HG03025 (cell line): ENCODE measurements around the gene HTR4.
"Not testable (repeated sequence)": the region's sequence is repeated elsewhere in the genome, so short reads cannot be mapped to it uniquely, and the experiment has no call there.

Experiments
- ATAC-seq: cut with Tn5 transposase; IDR thresholded peaks from one replicate; pipeline ENCODE4 v1.9.1; 2021; ENCODE audit warnings: mild to moderate bottlenecking, moderate library complexity; ENCODE audit not compliant: unreplicated experiment, low FRiP score

The HTR4 gene, protein sequence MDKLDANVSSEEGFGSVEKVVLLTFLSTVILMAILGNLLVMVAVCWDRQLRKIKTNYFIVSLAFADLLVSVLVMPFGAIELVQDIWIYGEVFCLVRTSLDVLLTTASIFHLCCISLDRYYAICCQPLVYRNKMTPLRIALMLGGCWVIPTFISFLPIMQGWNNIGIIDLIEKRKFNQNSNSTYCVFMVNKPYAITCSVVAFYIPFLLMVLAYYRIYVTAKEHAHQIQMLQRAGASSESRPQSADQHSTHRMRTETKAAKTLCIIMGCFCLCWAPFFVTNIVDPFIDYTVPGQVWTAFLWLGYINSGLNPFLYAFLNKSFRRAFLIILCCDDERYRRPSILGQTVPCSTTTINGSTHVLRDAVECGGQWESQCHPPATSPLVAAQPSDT

GRCh38 chr5:148653836-148654781 is at the start of gene HTR4:
HTR4 (minus strand) TSS chr5:148654527; CDS start chr5:148637014, 17,513 bp downstream.
- ATAC-seq: no peak

GRCh38 chr5:148702019-148702596 is 47.8 kb upstream of the HTR4 start:
- ATAC-seq: no peak

DNA sequence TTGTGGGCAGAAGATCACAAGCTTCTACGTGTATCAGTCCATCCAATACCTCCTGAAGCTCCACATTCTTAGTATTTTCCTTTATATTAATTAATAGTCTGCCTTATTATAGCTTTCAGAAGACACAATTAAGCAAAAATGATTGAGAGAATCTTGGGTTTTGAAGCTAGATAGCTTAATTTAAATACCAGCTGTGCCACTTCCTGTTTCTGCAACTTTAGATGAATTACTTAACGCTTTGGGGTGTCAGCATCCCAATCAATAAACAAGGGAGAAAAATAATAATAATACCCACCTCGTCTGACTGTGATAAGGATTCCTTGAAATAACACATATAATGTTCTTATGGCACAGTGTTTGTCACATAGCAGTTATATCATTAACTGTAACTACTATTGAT is 44.7 kb upstream of the HTR4 start:
- no peak for ATAC-seq

- ATAC-seq: no peak
Observed at GRCh38 chr5:148697809-148698196, 43.5 kb upstream of the HTR4 start.

- ATAC-seq: no peak
Observed at GRCh38 chr5:148697180-148697808, 43.0 kb upstream of the HTR4 start.

- no peak for ATAC-seq
Observed at GRCh38 chr5:148696187-148697036, 42.1 kb upstream of the HTR4 start.

DNA sequence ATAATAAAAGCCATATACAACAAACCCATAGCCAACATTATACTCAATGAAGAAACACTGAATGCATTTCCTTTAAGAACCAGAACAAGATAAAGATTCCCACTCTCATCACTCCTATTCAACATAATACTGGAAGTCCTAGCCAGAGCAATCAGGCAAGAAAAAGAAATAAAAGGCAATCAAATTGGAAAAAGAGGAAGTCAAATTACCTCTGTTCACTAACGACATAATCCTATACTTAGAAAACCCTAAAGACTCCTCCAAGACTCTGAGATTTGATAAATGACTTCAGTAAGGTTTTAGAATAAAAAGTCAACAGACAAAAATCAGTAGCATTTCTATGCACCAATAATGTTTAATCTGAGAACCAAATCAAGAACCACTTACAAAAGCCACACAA is 36.6 kb upstream of the HTR4 start:
- ATAC-seq: no peak

DNA sequence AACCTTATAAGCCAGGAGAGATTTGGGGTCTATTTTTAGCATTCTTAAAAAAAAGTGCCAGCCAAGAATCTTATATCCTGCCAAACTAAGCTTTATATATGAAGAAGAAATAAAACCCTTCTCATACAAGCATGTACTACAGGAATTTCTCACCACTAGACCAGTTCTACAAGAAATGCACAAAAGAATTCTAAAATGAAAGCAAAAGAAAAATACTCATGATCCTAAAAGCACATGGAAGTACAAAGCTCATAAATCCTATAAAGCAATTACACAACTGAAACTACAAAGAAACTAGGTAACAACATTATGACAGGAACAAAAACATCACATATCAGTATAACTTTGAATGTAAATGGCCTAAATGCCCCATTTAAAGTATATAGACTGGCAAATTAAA is 34.5 kb upstream of the HTR4 start:
- no peak for ATAC-seq

GRCh38 chr5:148687871-148688270 is 33.5 kb upstream of the HTR4 start:
- no peak for ATAC-seq

DNA sequence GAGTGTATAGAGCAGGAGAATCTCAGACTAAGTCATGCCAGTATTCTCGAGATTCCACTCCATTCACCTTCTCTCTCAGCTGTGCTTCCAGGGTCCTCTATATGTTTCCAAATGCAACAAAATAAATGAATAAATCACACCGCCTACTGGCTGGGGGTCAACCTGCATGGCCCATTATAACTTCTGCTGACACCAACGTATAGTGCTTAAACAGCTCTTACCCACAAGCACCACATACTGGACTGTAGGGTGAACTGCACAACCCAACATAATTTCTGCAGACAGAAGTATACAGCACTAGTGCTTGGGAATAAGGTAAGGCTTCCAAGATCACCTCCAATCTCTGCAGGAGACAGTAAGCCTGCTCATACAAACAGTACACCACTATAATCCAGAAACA is 33.1 kb upstream of the HTR4 start:
- peak; percentile 95 for ATAC-seq

- ATAC-seq: no peak
Observed at GRCh38 chr5:148686660-148687059, 32.3 kb upstream of the HTR4 start.

GRCh38 chr5:148685520-148686134 is 31.3 kb upstream of the HTR4 start:
- no peak for ATAC-seq

- no peak for ATAC-seq
Observed at GRCh38 chr5:148684528-148684927, 30.2 kb upstream of the HTR4 start.

- ATAC-seq: no peak
Observed at GRCh38 chr5:148683651-148684050, 29.3 kb upstream of the HTR4 start.

DNA sequence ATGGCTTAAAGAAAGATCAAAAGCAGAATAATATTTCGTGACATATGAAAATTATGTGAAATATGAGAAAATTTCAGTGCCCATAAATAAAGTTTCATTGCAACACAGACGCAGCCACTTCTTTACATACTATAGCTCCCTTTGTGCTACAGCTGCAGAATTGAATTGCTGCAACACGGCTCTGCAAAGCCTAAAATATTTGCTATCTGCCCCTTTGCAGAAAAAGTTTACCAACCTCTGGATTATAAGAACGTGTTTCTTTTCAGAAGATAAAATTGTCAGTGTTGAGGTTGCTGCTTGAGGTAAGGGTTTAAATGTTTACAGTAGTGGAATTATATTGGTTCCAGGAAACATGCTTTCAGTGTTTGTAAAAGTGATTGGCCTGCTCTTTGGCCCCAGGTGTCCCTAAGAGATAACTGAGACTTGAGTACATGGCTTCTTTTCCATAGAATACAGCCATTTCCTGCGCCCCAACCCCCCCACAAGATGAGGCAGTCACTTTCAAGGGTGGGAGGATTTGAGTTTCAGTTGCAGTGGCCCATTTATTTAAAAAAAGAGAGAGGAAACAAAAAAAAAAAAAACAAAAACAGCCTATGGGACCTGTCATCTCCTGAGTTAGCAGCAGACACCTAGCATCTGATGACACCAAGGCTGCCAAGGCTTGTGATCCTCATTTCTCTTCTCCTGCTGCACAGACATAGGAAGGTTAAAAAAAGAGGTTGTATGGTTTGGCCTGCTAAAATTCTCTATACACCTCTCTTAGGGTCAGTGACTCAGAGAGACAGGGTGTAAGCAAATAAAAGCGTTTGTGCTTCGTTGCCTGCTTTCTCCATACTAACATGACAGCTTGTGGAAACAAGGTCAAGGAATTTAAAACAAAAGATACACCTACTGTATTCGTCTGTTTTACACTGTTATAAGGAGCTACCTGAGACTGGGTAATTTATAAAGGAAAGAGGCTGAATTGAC is 28.0 kb upstream of the HTR4 start:
- ATAC-seq: no peak

DNA sequence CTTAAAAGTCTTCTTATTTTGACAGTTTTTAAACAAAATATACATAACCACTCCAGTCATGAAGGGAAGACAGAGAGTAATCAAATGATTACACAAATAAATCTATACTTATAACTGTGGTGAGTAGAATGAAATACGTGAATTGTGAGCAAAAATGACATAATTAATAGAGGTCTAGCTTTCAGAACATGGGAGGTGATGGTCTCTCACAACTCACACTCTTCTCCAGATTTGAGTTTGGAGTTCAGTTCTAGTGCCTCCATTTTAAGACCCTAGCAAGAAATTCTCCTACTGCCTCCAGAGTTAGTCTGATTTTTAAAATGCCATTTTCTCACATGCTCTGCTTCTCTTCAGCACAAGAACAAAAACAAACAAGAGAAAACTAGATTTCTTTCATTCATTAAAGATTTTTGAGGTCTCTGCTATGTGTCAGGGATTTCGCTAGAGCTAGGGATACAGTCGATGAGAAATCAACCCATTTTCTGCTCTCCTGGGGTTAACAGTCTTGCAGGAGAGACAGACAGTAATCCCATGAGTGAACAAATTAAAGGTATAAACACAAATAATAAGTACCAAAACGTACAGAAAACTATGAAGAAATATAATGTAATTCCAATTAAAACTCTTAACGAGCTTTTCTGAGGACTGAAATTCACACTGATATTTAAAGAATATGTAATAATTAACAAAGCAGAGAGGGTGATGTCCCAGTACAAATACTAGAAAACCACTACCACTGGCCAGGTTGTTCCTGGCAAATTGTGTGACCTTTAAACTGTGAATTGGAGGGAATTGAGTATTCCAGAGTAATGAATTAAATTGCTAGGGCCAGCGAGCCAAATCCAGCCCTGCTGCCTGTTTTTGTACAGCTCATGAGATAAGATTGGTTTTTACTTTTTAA is 27.1 kb upstream of the HTR4 start:
- no peak for ATAC-seq

GRCh38 chr5:148673704-148674103 is 19.4 kb upstream of the HTR4 start:
- not testable (repeated sequence) for ATAC-seq
